ENCODE results near the gene ZPLD1. TPM values are rescaled to one million over a fixed set of nuclear protein-coding genes. Genes with fewer than 3 reads are reported as not detected.

The ZPLD1 gene
- total and polyA plus RNA-seq, 2 of the 8 experiments (the other 6 are each of a cell fraction or from before 2014, with no cell fraction given), result not detected

DNA sequence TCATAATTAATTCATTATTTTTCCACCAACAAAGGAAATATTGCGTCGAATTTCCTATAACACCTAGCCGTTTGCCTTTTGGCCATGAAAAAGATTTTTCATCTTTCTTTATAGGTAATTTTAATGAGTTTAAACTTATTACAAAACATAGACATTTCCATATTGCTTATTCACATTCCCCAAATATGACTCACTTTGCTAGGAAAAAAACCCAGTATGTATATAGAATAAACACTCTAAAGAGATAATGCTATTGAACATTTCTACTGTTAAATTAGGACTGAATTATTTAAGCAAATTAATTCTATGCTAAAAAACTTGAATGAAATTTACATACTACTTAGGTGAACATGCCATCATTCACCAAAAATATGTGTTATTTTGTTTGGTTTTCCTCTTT, 16.2 kb downstream of the ZPLD1 start (continued):
- TF ChIP-seq, protein P1, sequence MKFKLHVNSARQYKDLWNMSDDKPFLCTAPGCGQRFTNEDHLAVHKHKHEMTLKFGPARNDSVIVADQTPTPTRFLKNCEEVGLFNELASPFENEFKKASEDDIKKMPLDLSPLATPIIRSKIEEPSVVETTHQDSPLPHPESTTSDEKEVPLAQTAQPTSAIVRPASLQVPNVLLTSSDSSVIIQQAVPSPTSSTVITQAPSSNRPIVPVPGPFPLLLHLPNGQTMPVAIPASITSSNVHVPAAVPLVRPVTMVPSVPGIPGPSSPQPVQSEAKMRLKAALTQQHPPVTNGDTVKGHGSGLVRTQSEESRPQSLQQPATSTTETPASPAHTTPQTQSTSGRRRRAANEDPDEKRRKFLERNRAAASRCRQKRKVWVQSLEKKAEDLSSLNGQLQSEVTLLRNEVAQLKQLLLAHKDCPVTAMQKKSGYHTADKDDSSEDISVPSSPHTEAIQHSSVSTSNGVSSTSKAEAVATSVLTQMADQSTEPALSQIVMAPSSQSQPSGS (IDR thresholded peaks at IDR 0.05; ENCODE audit: low read length), result no peak
- TF ChIP-seq JUND (IDR thresholded peaks at IDR 0.05; ENCODE audit: low read length), result no peak
